ENCODE results near the gene MTHFD2L.

MTHFD2L gene

GRCh38 chr4:74252933-74253332, 95.0 kb downstream of the MTHFD2L start:
- no peak for DNase-seq (ENCODE audit: low read depth in 2 of 2)

- DNase-seq (ENCODE audit: low read depth in 2 of 2) = no peak
These were observed 96.5 kb downstream of the MTHFD2L start for GRCh38 chr4:74254386-74254785.

GRCh38 chr4:74255096-74255495, 97.2 kb downstream of the MTHFD2L start:
- no peak for DNase-seq (ENCODE audit: low read depth in 2 of 2)

GRCh38 chr4:74258963-74259362, 101.0 kb downstream of the MTHFD2L start:
- DNase-seq (ENCODE audit: low read depth in 2 of 2) = no peak

- no peak for DNase-seq (ENCODE audit: low read depth in 2 of 2)
These were observed 102.1 kb downstream of the MTHFD2L start for GRCh38 chr4:74260036-74260435.

- no peak for DNase-seq (ENCODE audit: low read depth in 2 of 2)
These were observed 104.6 kb downstream of the MTHFD2L start for GRCh38 chr4:74262522-74262921.

GRCh38 chr4:74263551-74263950, 105.6 kb downstream of the MTHFD2L start:
- DNase-seq (ENCODE audit: low read depth in 2 of 2) = no peak

GRCh38 chr4:74266081-74266480, 108.2 kb downstream of the MTHFD2L start:
- no peak for DNase-seq (ENCODE audit: low read depth in 2 of 2)

- DNase-seq (ENCODE audit: low read depth in 2 of 2) = no peak
These were observed 110.2 kb downstream of the MTHFD2L start for GRCh38 chr4:74267998-74268606.

- DNase-seq (ENCODE audit: low read depth in 2 of 2) = no peak
These were observed 110.7 kb downstream of the MTHFD2L start for GRCh38 chr4:74268643-74269042.

- no peak for DNase-seq (ENCODE audit: low read depth in 2 of 2)
These were observed 120.6 kb downstream of the MTHFD2L start for GRCh38 chr4:74278490-74278889.

GRCh38 chr4:74279716-74280115, 121.8 kb downstream of the MTHFD2L start:
- DNase-seq (ENCODE audit: low read depth in 2 of 2) = no peak

- no peak for DNase-seq (ENCODE audit: low read depth in 2 of 2)
These were observed 125.0 kb downstream of the MTHFD2L start for GRCh38 chr4:74282926-74283325.

- no peak for DNase-seq (ENCODE audit: low read depth in 2 of 2)
These were observed 125.7 kb downstream of the MTHFD2L start for GRCh38 chr4:74283614-74284013.

GRCh38 chr4:74284053-74284452, 126.1 kb downstream of the MTHFD2L start:
- no peak for DNase-seq (ENCODE audit: low read depth in 2 of 2)

GRCh38 chr4:74287164-74287563, 129.2 kb downstream of the MTHFD2L start:
- no peak for DNase-seq (ENCODE audit: low read depth in 2 of 2)

- no peak for DNase-seq (ENCODE audit: low read depth in 2 of 2)
These were observed 129.9 kb downstream of the MTHFD2L start for GRCh38 chr4:74287791-74288190.

- no peak for DNase-seq (ENCODE audit: low read depth in 2 of 2)
These were observed 133.6 kb downstream of the MTHFD2L start for GRCh38 chr4:74291471-74291870.

- DNase-seq (ENCODE audit: low read depth in 2 of 2) = no peak
These were observed 134.4 kb downstream of the MTHFD2L start for GRCh38 chr4:74292111-74292870.

GRCh38 chr4:74293558-74293957, 135.6 kb downstream of the MTHFD2L start:
- no peak for DNase-seq (ENCODE audit: low read depth in 2 of 2)

- DNase-seq (ENCODE audit: low read depth in 2 of 2) = no peak
These were observed 136.8 kb downstream of the MTHFD2L start for GRCh38 chr4:74294681-74295080.

- DNase-seq (ENCODE audit: low read depth in 2 of 2) = no peak
These were observed 139.6 kb downstream of the MTHFD2L start for GRCh38 chr4:74297539-74297938.

GRCh38 chr4:74304095-74304625, 146.2 kb downstream of the MTHFD2L start:
- no peak for DNase-seq (ENCODE audit: low read depth in 2 of 2)

Measured in stimulated activated CD8-positive, alpha-beta memory T cell treated with anti-CD3 and anti-CD28 coated beads, Interleukin-15, amount 100 ng/mL, for 48 hours (primary cell).